Kidney (tissue), 14 donors: ENCODE data around the gene ADPRHL1. TPM values are rescaled to one million over a fixed set of nuclear protein-coding genes. Genes with fewer than 3 reads are reported as not detected.

Experiments
- DNase-seq, 5 donors: peaks; one replicate each; pipeline ENCODE4 v3.0.0-alpha.2; 2013 to 2020
- FAIRE-seq: peaks from 2 replicates; lab custom pipeline; 2012; peaks lifted over from hg19 to GRCh38; lab: Jason Lieb, UNC
- H3K27ac ChIP-seq, 2 donors: one replicate each; pipeline ENCODE4 v1.7.0; 2013; ENCODE audit warnings: low read depth in 2 of 2, low read length in 2 of 2, inconsistent platforms in 1 of 2
- H3K27me3 ChIP-seq: one replicate; pipeline ENCODE4 v1.7.1; 2013; ENCODE audit warnings: low read length, inconsistent platforms; ENCODE audit not compliant: control insufficient read depth, insufficient read depth
- H3K36me3 ChIP-seq, 3 donors: one replicate each; pipeline versions ENCODE4 v1.7.0 to v1.7.1; 2013; ENCODE audit warnings: low read length in 3 of 3, control low read depth in 1 of 3, inconsistent platforms in 1 of 3; ENCODE audit not compliant: insufficient read depth in 3 of 3, control insufficient read depth in 2 of 3
- H3K4me1 ChIP-seq, 3 donors: one replicate each; pipeline versions ENCODE4 v1.7.0 to v1.7.1; 2013; ENCODE audit warnings: low read length in 3 of 3, inconsistent platforms in 1 of 3, low read depth in 1 of 3; ENCODE audit not compliant: control insufficient read depth in 2 of 3, insufficient read depth in 2 of 3
- H3K4me3 ChIP-seq, 3 donors: one replicate each; pipeline versions ENCODE4 v1.7.0 to v1.8.1; 2013; ENCODE audit warnings: low read length in 3 of 3, control low read depth in 1 of 3, inconsistent platforms in 1 of 3
- H3K9ac ChIP-seq, 3 donors: one replicate each; pipeline versions ENCODE4 v1.7.0 to v1.7.1; 2013; ENCODE audit warnings: low read length in 3 of 3, control low read depth in 1 of 3, inconsistent platforms in 1 of 3
- H3K9me3 ChIP-seq, 3 donors: one replicate each; pipeline versions ENCODE4 v1.7.0 to v1.7.1; 2013; ENCODE audit warnings: low read length in 3 of 3, control low read depth in 1 of 3, inconsistent platforms in 1 of 3; ENCODE audit not compliant: control insufficient read depth in 2 of 3, insufficient read depth in 1 of 3
- intact Hi-C: fragments of 100-400 bp; cut with DNase I; formaldehyde crosslinking; loops from one replicate; pipeline ENCODE4 v1.11.1; 2022
- polyA plus RNA-seq: library from polyadenylated mRNA; stranded (reverse); fragments of 350-450 nt; fragmentation: Illumina TruSeq; extraction: RNeasy Lipid Tissue Mini Kit (QIAGEN cat#74804); gene quantifications from one replicate; pipeline ENCODE4 v1.2.3, GENCODE V29; 2014; ENCODE audit warnings: low read depth, low replicate concordance; ENCODE audit not compliant: insufficient read depth
- total RNA-seq: library from RNA; stranded (reverse); fragmentation: NEBNext Ultra II Directional; extraction: Animal tissue kit (Norgen Biotek cat#: 25700); gene quantifications from one replicate; pipeline ENCODE4 v1.2.1, GENCODE V29; 2021
- TF ChIP-seq, protein P1 (sequence below): IDR thresholded peaks from 3 replicates; pipeline ENCODE4 v1.5.1; 2012; ENCODE audit warnings: mild to moderate bottlenecking, moderate library complexity, borderline replicate concordance; ENCODE audit not compliant: insufficient read depth; ENCODE audit errors: extremely low read depth
- donor health status: control.
- donor health status: control.
- donor health status: control.
- donor health status: control.
- donor health status: control.
- donor health status: DM: yes; HTN: yes; CAD: no.
- donor health status: Normal renal cell carcinoma (clear cell type).

The ADPRHL1 gene
- total and polyA plus RNA-seq, 2 donors from 2014 or later = 1.1 to 1.5 TPM

DNA sequence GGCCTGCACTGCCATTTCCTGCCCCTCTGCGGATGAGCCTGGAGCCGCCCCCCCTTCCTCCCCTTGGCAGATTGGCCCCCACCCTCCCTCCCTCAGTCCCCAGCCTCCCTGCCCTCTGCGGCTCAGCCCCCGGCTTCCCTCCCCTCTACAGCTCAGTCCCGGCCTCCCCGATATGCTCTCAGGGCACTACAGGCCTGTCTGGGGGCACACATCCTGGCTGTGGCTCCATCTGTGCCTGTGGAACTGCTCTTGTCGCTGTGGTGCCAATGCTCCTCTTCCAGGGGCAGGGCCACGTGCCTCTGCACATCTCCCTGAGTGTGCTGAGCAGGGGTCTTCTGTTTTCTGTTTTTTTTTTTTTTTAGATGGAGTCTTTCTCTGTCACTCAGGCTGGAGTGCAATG is 39.0 kb downstream of the ADPRHL1 start:
- Histone ChIP-seq H3K36me3 (no peaks in the 10 kb centered on the region), H3K4me1 (peaks cover 0 to 3% (median 0%) of the 10 kb centered on the region in 3 donors), H3K4me3 (no peak overlapping the region), H3K9ac (no peak overlapping the region), H3K9me3 (no peaks in the 10 kb centered on the region), H3K27me3 (no peaks in the 10 kb centered on the region), H3K27ac (no peak overlapping the region)
- intact Hi-C loops = no loop called here
- peak in 1 of 5 donors; percentile 68 for DNase-seq
- FAIRE-seq = no peak
- TF ChIP-seq, protein P1, sequence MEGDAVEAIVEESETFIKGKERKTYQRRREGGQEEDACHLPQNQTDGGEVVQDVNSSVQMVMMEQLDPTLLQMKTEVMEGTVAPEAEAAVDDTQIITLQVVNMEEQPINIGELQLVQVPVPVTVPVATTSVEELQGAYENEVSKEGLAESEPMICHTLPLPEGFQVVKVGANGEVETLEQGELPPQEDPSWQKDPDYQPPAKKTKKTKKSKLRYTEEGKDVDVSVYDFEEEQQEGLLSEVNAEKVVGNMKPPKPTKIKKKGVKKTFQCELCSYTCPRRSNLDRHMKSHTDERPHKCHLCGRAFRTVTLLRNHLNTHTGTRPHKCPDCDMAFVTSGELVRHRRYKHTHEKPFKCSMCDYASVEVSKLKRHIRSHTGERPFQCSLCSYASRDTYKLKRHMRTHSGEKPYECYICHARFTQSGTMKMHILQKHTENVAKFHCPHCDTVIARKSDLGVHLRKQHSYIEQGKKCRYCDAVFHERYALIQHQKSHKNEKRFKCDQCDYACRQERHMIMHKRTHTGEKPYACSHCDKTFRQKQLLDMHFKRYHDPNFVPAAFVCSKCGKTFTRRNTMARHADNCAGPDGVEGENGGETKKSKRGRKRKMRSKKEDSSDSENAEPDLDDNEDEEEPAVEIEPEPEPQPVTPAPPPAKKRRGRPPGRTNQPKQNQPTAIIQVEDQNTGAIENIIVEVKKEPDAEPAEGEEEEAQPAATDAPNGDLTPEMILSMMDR = no peak

GRCh38 chr13:113413898-113414282 is 39.4 kb downstream of the ADPRHL1 start:
- Histone ChIP-seq H3K4me1 (peaks cover 0 to 3% (median 0%) of the 10 kb centered on the region in 3 donors), H3K27me3 (no peaks in the 10 kb centered on the region), H3K9ac (no peak overlapping the region), H3K36me3 (no peaks in the 10 kb centered on the region), H3K27ac (no peak overlapping the region), H3K9me3 (no peaks in the 10 kb centered on the region), H3K4me3 (no peak overlapping the region)
- FAIRE-seq = no peak
- TF ChIP-seq, protein P1 = no peak
- peak in 1 of 5 donors; percentile 77 for DNase-seq
- intact Hi-C loops = no loop called here

DNA sequence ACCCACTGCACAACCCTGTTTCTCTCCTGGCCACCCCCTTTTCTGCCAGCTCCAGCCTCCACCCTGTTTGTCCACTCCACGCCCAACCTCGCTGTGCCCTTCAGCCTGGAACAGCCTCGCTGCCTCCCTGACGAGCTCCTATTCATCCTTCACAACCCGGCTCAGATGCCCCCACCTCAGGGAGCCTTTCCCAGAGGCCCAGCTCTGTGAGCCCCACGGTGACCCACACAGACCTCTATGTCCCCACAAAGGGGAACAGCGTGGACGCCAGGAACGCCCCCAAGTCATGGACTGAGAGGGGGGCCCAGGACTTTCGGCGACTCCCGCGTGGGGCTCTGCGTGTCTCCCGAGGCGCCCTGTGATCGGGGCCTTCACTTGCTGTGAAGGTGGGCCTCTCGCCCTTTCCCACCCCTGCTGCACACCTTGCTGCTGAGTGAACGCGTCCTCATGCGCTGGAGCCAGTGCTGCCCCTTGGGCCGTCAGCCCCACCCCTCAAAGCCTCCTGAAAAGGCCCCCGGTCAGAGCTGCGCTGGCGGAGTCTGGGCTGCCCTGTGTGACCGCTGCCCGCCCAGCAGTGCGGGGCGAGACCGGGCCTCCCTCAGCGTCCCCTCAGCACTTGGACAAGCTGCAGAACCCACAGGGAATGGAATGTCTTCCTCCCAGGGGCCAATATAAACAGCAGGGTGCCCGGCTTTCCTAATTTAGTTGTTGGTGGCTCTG is 40.0 kb downstream of the ADPRHL1 start:
- DNase-seq (peak in 2 of 5 donors; percentile 47 to 76), FAIRE-seq (no peak)
- peaks cover 0 to 3% (median 0%) of the 10 kb centered on the region in 3 donors for H3K4me1 ChIP-seq
- no peak overlapping the region for H3K27ac ChIP-seq
- no peaks in the 10 kb centered on the region for H3K27me3 ChIP-seq
- no peak overlapping the region for H3K4me3 ChIP-seq
- H3K9me3 ChIP-seq = no peaks in the 10 kb centered on the region
- no peak overlapping the region for H3K9ac ChIP-seq
- H3K36me3 ChIP-seq = no peaks in the 10 kb centered on the region
- intact Hi-C loops = no loop called here
- TF ChIP-seq, protein P1 = no peak
